SH-SY5Y (cell line): ENCODE measurements around the gene PLG.

Experiments used
- GATA2 ChIP-seq: IDR thresholded peaks from 2 replicates; pipeline ENCODE4 v1.6.1; 2011; ENCODE audit warnings: mild to moderate bottlenecking, low read depth, low read length
- GATA3 ChIP-seq: IDR thresholded peaks from 2 replicates; pipeline ENCODE4 v1.6.1; 2011; ENCODE audit warnings: low read depth, mild to moderate bottlenecking, low read length, moderate library complexity

- no peak for TF ChIP-seq GATA3
- no peak for TF ChIP-seq GATA2
Measured at GRCh38 chr6:160799801-160800506, 97.9 kb downstream of the PLG start.
